LNCAP (cell line): ENCODE results near the gene OLFML3.
A peak's percentile ranks its signal among the peaks of the same experiment; 100 is the strongest.

ENCODE experiments used
- CTCF ChIP-seq: fragments of 450-650 bp; IDR thresholded peaks from 2 replicates; pipeline ENCODE4 v1.5.1; 2017; ENCODE audit warnings: mild to moderate bottlenecking

The OLFML3 gene

GRCh38 chr1:113976609-113977278 is 2.5 kb upstream of the OLFML3 start:
- TF ChIP-seq CTCF, result peak; percentile 36

- no peak for TF ChIP-seq CTCF
Measured at GRCh38 chr1:113977906-113978305, 1.4 kb upstream of the OLFML3 start.

- no peak for TF ChIP-seq CTCF
Measured at GRCh38 chr1:113980110-113980509, 836 bp downstream of the OLFML3 start.

GRCh38 chr1:113981962-113982931 is 3.0 kb downstream of the OLFML3 start:
- TF ChIP-seq CTCF, result no peak

- no peak for TF ChIP-seq CTCF
Measured at GRCh38 chr1:113982949-113983348, 3.7 kb downstream of the OLFML3 start.

GRCh38 chr1:113983391-113983790 is 4.1 kb downstream of the OLFML3 start:
- TF ChIP-seq CTCF, result no peak

- TF ChIP-seq CTCF, result no peak
Measured at GRCh38 chr1:113983826-113984225, 4.6 kb downstream of the OLFML3 start.
